Lower leg skin (tissue), 4 donors: ENCODE measurements around the gene LILRB4. TPM values are rescaled to one million over a fixed set of nuclear protein-coding genes. Genes with fewer than 3 reads are reported as not detected.
"Not testable (repeated sequence)": the region's sequence is repeated elsewhere in the genome, so short reads cannot be mapped to it uniquely, and the experiment has no call there.

Experiments used
- DNase-seq, 2 donors: peaks; one replicate each; pipeline ENCODE4 v3.0.0-alpha.2; 2019; ENCODE audit warnings: low spot score in 2 of 2
- H3K4me3 ChIP-seq: fragments of 200-600 bp; sonication (generic); 2 replicates; pipeline ENCODE4 v1.5.1; 2017; ENCODE audit warnings: mild to moderate bottlenecking, low read depth; ENCODE audit not compliant: poor library complexity, severe bottlenecking
- POLR2A ChIP-seq, 2 donors: fragments of 450-650 bp; IDR thresholded peaks; one replicate each; pipeline ENCODE4 v1.6.1; 2016 to 2017; ENCODE audit warnings: antibody characterized with exemption in 2 of 2, mild to moderate bottlenecking in 1 of 2, moderate library complexity in 1 of 2
- WGBS, 2 donors: methylation state at CpG; one replicate each; pipeline ENCODE4 v1.1.5; 2018; 5-methylcytosine and 5-hydroxymethylcytosine counted together
- intact Hi-C: fragments of 100-400 bp; cut with DNase I; formaldehyde crosslinking; loops from one replicate; pipeline ENCODE4 v1.15.0; 2023; ENCODE audit warnings: low total_unique reads
- total RNA-seq, 4 donors: library from RNA; depleted of rRNA; stranded (reverse); fragments of >200 nt; gene quantifications; one replicate each; pipeline ENCODE4 v1.1.0, GENCODE V29; 2016
- TF ChIP-seq, protein P1 (sequence below), 3 donors: fragments of 450-650 bp; IDR thresholded peaks; one replicate each; pipeline ENCODE4 v1.5.1; 2016; ENCODE audit warnings: antibody characterized with exemption in 3 of 3, mild to moderate bottlenecking in 3 of 3, moderate library complexity in 2 of 3

The LILRB4 gene
- total RNA-seq, 4 donors from 2014 or later, result 0.15 to 1.6 (median 0.78) TPM

DNA sequence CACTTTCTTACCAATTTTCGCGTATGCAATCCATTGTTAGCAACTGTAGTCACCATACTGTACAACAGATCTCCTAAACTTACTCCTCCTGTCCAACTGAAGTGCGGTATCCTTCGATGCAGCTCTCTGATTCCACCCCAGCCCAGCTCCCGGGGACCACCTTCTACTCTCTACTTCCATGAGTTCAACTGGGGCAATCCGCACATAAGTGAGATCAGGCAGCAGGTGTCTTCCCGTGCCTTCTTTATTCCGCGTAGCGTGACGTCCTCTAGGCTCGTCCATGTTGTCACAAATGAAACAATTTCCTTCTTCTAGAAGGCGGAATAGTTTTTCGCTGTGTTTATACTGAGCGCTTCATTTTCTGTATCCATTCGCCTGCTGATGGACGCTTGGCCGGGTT lies 24.1 kb upstream of the LILRB4 start:
- TF ChIP-seq POLR2A (IDR thresholded peaks at IDR 0.05), result no peak
- TF ChIP-seq, protein P1, sequence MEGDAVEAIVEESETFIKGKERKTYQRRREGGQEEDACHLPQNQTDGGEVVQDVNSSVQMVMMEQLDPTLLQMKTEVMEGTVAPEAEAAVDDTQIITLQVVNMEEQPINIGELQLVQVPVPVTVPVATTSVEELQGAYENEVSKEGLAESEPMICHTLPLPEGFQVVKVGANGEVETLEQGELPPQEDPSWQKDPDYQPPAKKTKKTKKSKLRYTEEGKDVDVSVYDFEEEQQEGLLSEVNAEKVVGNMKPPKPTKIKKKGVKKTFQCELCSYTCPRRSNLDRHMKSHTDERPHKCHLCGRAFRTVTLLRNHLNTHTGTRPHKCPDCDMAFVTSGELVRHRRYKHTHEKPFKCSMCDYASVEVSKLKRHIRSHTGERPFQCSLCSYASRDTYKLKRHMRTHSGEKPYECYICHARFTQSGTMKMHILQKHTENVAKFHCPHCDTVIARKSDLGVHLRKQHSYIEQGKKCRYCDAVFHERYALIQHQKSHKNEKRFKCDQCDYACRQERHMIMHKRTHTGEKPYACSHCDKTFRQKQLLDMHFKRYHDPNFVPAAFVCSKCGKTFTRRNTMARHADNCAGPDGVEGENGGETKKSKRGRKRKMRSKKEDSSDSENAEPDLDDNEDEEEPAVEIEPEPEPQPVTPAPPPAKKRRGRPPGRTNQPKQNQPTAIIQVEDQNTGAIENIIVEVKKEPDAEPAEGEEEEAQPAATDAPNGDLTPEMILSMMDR (IDR thresholded peaks at IDR 0.05), result no peak
- no peak overlapping the region for H3K4me3 ChIP-seq
- DNase-seq, result no peak
- intact Hi-C loops, result no loop called here
- 92% methylated on average over 18 of the region's 18 CpGs for WGBS, 2 donors

DNA sequence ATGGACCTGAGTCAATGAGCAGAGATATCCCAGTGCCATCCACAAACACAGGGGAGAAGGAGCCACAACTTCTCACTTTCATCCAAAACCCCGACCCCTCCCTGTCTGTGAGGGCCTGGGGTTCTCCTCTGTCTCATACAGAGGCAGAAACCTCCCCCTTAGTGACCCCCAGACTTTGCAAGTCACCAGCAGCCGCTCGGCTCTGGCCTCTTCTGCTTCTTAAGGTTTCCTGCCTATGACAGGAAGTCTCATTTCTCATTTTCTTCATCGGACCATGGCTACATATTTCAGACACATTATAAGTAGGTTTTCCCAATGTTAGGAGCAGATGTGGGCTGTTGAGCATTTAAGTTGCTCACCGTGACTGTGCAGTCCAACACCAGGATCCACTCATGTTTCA lies 19.8 kb upstream of the LILRB4 start:
- intact Hi-C loops, H3K4me3 ChIP-seq: not testable (repeated sequence)
- 70 to 77% methylated on average over 5 of the region's 5 CpGs for WGBS, 2 donors
- peak in 1 of 2 donors; percentile 73 for DNase-seq

DNA sequence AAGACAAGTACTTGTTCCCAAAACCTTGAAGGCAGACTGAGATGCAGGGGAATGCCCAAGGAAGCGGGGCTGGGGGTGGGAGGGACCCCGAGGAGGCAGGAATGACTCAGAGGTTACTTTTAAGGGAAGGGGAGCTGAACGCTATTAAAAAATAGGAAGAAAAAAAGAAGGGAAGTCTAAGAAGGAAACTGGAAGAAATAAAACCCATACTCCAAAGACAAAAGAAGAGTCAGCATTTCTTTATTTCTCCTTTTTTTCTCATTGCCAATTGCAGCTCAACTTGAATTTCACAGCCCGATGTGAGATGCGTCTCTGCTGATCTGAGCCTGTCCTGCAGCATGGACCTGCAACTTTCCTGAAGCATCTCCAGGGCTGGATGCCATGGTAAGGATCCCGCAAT lies 19.2 kb upstream of the LILRB4 start:
- WGBS, 2 donors, result 68 to 76% methylated on average over 6 of the region's 6 CpGs
- DNase-seq, result peak in 1 of 2 donors; percentile 68
- H3K4me3 ChIP-seq, intact Hi-C loops: not testable (repeated sequence)

DNA sequence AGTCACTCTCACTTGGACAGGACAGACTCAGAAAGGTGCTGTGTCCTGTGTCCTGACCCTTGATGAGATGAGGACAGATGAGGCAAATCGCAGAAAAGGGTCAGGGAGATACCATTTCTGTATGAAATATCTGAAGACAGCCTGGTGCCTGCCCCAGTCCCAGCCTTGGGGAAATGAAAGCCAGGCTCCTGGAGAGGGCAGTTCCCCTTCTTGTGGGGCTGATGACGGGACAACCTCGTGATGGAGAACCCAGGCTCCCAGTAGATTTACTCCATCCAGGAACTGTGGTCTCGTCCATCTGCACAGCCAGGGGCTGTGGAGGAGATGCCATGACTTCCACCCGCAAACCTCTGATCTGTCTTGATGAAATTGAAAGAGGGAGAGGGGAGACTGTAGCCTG lies 18.7 kb upstream of the LILRB4 start:
- 70 to 75% methylated on average over 5 of the region's 5 CpGs for WGBS, 2 donors
- no peak overlapping the region for H3K4me3 ChIP-seq
- no peak for TF ChIP-seq POLR2A (IDR thresholded peaks at IDR 0.05)
- TF ChIP-seq, protein P1 (IDR thresholded peaks at IDR 0.05), result no peak
- intact Hi-C loops, result no loop called here
- DNase-seq, result peak; percentile 31 to 84

DNA sequence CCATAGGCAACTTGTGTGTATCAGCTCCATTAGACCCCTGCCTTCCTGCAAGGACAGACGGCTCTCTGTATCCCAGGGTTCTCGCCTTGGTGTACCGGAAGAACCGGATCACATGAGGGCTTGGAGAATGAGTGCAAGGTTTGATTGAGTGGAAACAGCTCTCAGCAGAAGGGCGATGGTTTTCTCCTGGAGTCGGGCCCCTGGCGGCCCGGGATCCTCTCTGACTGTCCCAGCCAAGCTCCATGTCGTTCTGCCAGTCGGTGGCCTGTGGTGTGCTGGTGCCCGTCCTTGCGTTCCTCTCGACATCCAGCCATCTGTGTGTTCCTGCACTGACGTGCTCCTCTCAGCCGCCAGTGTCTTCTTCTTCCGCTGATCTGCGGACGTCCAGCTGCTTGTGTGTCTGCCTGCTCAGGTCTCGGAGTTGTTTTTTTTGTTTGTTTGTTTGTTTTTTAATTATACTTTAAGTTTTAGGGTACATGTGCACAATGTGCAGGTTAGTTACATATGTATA lies 16.4 kb upstream of the LILRB4 start:
- DNase-seq, result peak in 1 of 2 donors; percentile 48
- intact Hi-C loops, result no loop called here
- TF ChIP-seq POLR2A (IDR thresholded peaks at IDR 0.05), result no peak
- TF ChIP-seq, protein P1 (IDR thresholded peaks at IDR 0.05), result no peak
- whole genome bisulfite sequencing, 2 donors, result 91% methylated on average over 19 of the region's 19 CpGs
- no peak overlapping the region for H3K4me3 ChIP-seq

DNA sequence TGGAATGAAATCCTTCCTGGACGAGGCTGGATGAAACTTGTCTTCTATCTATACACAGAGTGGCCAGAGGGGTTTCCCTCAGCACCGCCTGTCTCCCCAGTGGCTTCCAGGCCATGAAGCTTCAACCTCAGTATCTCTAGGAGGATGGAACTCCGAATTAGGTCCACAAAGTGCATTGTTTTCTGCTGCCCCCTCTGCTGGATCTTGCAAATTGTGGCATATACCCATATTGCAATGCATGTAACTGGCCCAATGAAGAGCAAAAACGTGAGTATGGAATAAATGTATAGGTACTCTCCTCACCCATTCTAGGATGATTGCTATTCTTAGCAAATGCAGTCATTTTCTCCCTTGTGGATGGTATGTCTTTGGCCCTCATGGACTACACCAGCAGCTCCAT lies 14.7 kb upstream of the LILRB4 start:
- DNase-seq, result peak in 1 of 2 donors; percentile 63
- H3K4me3 ChIP-seq, result no peak overlapping the region
- TF ChIP-seq, protein P1 (IDR thresholded peaks at IDR 0.05), result no peak
- no peak for TF ChIP-seq POLR2A (IDR thresholded peaks at IDR 0.05)
- intact Hi-C loops, result no loop called here
- whole genome bisulfite sequencing, 2 donors, result 51 to 54% methylated on average over 4 of the region's 4 CpGs

DNA sequence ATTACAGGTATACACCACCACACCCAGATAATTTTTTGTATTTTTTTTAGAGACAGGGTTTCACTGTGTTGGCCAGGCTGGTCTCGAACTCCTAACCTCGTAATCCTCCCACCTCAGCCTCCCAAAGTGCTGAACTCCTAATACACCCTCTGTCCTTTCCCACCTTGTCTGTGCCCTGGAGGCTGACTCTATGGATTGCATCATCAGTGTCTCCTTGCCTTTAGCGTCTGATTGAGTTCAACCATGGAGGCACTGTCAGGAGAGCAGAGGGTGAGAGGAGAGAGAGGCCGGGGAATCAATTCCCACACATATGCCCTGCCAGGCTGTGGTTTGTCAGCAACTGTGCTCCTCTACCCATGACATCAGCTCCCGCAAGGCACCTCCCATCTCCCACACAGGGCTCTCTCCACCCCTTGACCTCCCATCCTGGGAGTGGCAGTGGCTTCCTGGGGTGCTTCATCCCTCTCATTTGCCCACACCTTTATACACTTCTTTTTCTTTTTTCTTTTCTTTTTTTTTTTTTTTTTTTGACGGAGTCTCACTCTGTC lies 12.6 kb upstream of the LILRB4 start:
- H3K4me3 ChIP-seq, result no peak overlapping the region
- TF ChIP-seq, protein P1 (IDR thresholded peaks at IDR 0.05), result no peak
- intact Hi-C loops, result no loop called here
- no peak for DNase-seq
- WGBS, 2 donors, result 85 to 86% methylated on average over 6 of the region's 6 CpGs
